H9 (cell line): ENCODE measurements around the gene RNF111. TPM values are rescaled to one million over a fixed set of nuclear protein-coding genes. Genes with fewer than 3 reads are reported as not detected.

Experiments
- DNase-seq: peaks from one replicate; pipeline ENCODE4 v3.0.0-alpha.2; 2017
- H2AFZ ChIP-seq: one replicate; pipeline ENCODE4 v1.6.1; 2013; ENCODE audit warnings: mild to moderate bottlenecking, low read length, control low read depth, moderate library complexity
- H2AK5ac ChIP-seq: 2 replicates; pipeline ENCODE4 v1.6.1; 2013; ENCODE audit warnings: low read length, control low read depth, mixed read lengths; ENCODE audit not compliant: insufficient read length
- H2BK120ac ChIP-seq: one replicate; pipeline ENCODE4 v1.6.1; 2013; ENCODE audit warnings: low read depth, mild to moderate bottlenecking, low read length, control low read depth, inconsistent platforms; ENCODE audit not compliant: poor library complexity, severe bottlenecking
- H2BK12ac ChIP-seq: 2 replicates; pipeline ENCODE4 v1.6.1; 2013; ENCODE audit warnings: low read length, control low read depth, mixed read lengths, low read depth; ENCODE audit not compliant: insufficient read length
- H2BK15ac ChIP-seq: 2 replicates; pipeline ENCODE4 v1.6.1; 2013; ENCODE audit warnings: low read depth, low read length, control low read depth
- H2BK20ac ChIP-seq: one replicate; pipeline ENCODE4 v1.6.1; 2013; ENCODE audit warnings: low read depth, mild to moderate bottlenecking, low read length, control low read depth, inconsistent platforms; ENCODE audit not compliant: poor library complexity, severe bottlenecking
- H2BK5ac ChIP-seq: 2 replicates; pipeline ENCODE4 v1.6.1; 2013; ENCODE audit warnings: low read length, control low read depth, mixed read lengths; ENCODE audit not compliant: insufficient read length
- H3K14ac ChIP-seq: 2 replicates; pipeline ENCODE4 v1.6.1; 2013; ENCODE audit warnings: low read length, control low read depth; ENCODE audit not compliant: insufficient read depth
- H3K18ac ChIP-seq: 2 replicates; pipeline ENCODE4 v1.6.1; 2013; ENCODE audit warnings: low read depth, mild to moderate bottlenecking, mixed read lengths, low read length, control low read depth; ENCODE audit not compliant: insufficient read length
- H3K23ac ChIP-seq: 2 replicates; pipeline ENCODE4 v1.6.1; 2013; ENCODE audit warnings: low read length, control low read depth, mixed read lengths, low read depth; ENCODE audit not compliant: insufficient read length
- H3K23me2 ChIP-seq: 2 replicates; pipeline ENCODE4 v1.6.1; 2013; ENCODE audit warnings: low read depth, mild to moderate bottlenecking, mixed read lengths, low read length, control low read depth; ENCODE audit not compliant: insufficient read length, poor library complexity, severe bottlenecking
- H3K27ac ChIP-seq: 2 replicates; pipeline ENCODE4 v1.5.1; 2013; ENCODE audit warnings: low read length, control low read depth, mixed read lengths, low read depth; ENCODE audit not compliant: insufficient read length
- H3K27me3 ChIP-seq: 2 replicates; pipeline ENCODE4 v1.6.1; 2013; ENCODE audit warnings: low read length, control low read depth, inconsistent platforms; ENCODE audit not compliant: insufficient read depth
- H3K4ac ChIP-seq: 2 replicates; pipeline ENCODE4 v1.6.1; 2013; ENCODE audit warnings: low read depth, mild to moderate bottlenecking, control low read depth, inconsistent platforms, low read length, moderate library complexity
- H3K4me1 ChIP-seq: 2 replicates; pipeline ENCODE4 v1.6.1; 2013; ENCODE audit warnings: low read length, control low read depth, inconsistent platforms; ENCODE audit not compliant: insufficient read depth
- H3K4me2 ChIP-seq: 2 replicates; pipeline ENCODE4 v1.6.1; 2013; ENCODE audit warnings: low read length, control low read depth, mixed read lengths; ENCODE audit not compliant: insufficient read length, insufficient read depth
- H3K56ac ChIP-seq: 2 replicates; pipeline ENCODE4 v1.6.1; 2013; ENCODE audit warnings: low read depth, mild to moderate bottlenecking, mixed read lengths, low read length, control low read depth; ENCODE audit not compliant: insufficient read length
- H3K79me1 ChIP-seq: 2 replicates; pipeline ENCODE4 v1.6.1; 2013; ENCODE audit warnings: low read depth, mild to moderate bottlenecking, moderate library complexity, low read length, control low read depth, inconsistent platforms; ENCODE audit not compliant: insufficient read depth, poor library complexity, severe bottlenecking
- H3K79me2 ChIP-seq: 2 replicates; pipeline ENCODE4 v1.6.1; 2013; ENCODE audit warnings: low read length, control low read depth, inconsistent platforms; ENCODE audit not compliant: insufficient read depth
- H3K9ac ChIP-seq: 2 replicates; pipeline ENCODE4 v1.6.1; 2013; ENCODE audit warnings: low read length, control low read depth, mixed read lengths; ENCODE audit not compliant: insufficient read length; ENCODE audit errors: extremely low read depth
- H3K9me3 ChIP-seq: one replicate; pipeline ENCODE4 v1.6.1; 2013; ENCODE audit warnings: low read depth, low read length, inconsistent platforms; ENCODE audit not compliant: control insufficient read depth
- H3T11ph ChIP-seq: one replicate; pipeline ENCODE4 v1.6.1; 2013; ENCODE audit warnings: mild to moderate bottlenecking, low read length, control low read depth, inconsistent platforms
- H4K20me1 ChIP-seq: one replicate; pipeline ENCODE4 v1.6.1; 2013; ENCODE audit not compliant: control insufficient read depth, insufficient read length, insufficient read depth
- H4K5ac ChIP-seq: 2 replicates; pipeline ENCODE4 v1.6.1; 2013; ENCODE audit warnings: low read depth, mild to moderate bottlenecking, mixed read lengths, low read length, control low read depth; ENCODE audit not compliant: insufficient read length
- H4K8ac ChIP-seq: replicated peaks from 2 replicates; pipeline ENCODE4 v1.6.1; 2013; ENCODE audit warnings: low read length, control low read depth, mixed read lengths, low read depth; ENCODE audit not compliant: insufficient read length
- H4K91ac ChIP-seq: 2 replicates; pipeline ENCODE4 v1.6.1; 2013; ENCODE audit warnings: low read depth, mild to moderate bottlenecking, moderate library complexity, mixed read lengths, low read length, control low read depth; ENCODE audit not compliant: insufficient read length
- H3K27ac Mint-ChIP-seq, 3 experiments: 2 replicates in 2 of 3; 3 replicates in 1 of 3; pipeline ENCODE4 v1.8.0; 2020 to 2021; ENCODE audit warnings: mixed read lengths in 3 of 3, mild to moderate bottlenecking in 1 of 3, moderate library complexity in 1 of 3
- H3K27me3 Mint-ChIP-seq: 2 replicates; pipeline ENCODE4 v1.8.0; 2021; ENCODE audit warnings: low read depth, mild to moderate bottlenecking, moderate library complexity, mixed read lengths
- H3K36me3 Mint-ChIP-seq, 3 experiments: 2 replicates in 2 of 3; 3 replicates in 1 of 3; pipeline ENCODE4 v1.8.0; 2020 to 2021; ENCODE audit warnings: low read depth in 3 of 3, mixed read lengths in 3 of 3; ENCODE audit not compliant: insufficient read depth in 1 of 3
- H3K4me1 Mint-ChIP-seq, 2 experiments: 2 replicates each; pipeline ENCODE4 v1.8.0; 2020; ENCODE audit warnings: mixed read lengths in 2 of 2
- H3K4me3 Mint-ChIP-seq, 2 experiments: 2 replicates in 1 of 2; 3 replicates in 1 of 2; pipeline ENCODE4 v1.8.0; 2020 to 2021; ENCODE audit warnings: mild to moderate bottlenecking in 2 of 2, mixed read lengths in 2 of 2, moderate library complexity in 1 of 2
- H3K9me3 Mint-ChIP-seq, 2 experiments: 2 replicates in 1 of 2; 3 replicates in 1 of 2; pipeline ENCODE4 v1.8.0; 2020; ENCODE audit warnings: mild to moderate bottlenecking in 2 of 2, mixed read lengths in 2 of 2, moderate library complexity in 1 of 2
- CTCF ChIP-seq: fragments of 200-600 bp; sonication (generic); conservative IDR thresholded peaks from 3 replicates; pipeline ENCODE4 v1.8.0; 2021; ENCODE audit warnings: antibody characterized with exemption, mild to moderate bottlenecking
- WGBS: extraction: QIAGEN DNeasy Blood & Tissue Kit; methylation state at CpG from one replicate; pipeline ENCODE4 v1.1.7; 2013; ENCODE audit warnings: missing lambda C conversion rate, low lambda C conversion rate, mixed read lengths; ENCODE audit not compliant: insufficient read length; ENCODE audit errors: extremely low coverage; 5-methylcytosine and 5-hydroxymethylcytosine counted together
- total RNA-seq: library from RNA; stranded (reverse); gene quantifications from 2 replicates; pipeline ENCODE4 v1.2.1, GENCODE V29; 2021

The RNF111 gene
- total RNA-seq, 1 experiment from 2014 or later: 28.0 TPM

DNA sequence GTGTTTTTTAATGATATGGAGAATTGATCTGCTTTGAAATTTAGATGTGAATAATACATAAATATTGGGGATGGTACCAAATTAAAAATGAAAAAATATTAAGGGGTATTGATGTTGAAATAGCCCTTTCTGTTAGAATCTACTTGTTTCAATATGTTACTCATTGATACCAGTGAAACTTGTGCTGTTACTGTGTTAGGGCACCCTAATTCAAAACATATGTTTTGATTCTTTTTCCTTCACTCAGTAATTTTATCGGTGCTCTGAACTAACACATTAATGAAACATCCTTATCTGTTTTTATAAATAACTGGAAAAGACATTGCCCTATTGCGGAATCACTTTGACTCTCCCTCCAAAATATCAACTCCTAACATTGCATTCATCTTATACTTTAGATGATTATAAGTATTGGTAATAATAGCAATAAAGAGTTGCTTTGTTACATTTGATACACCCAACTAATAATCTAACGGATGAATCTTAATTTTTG lies 65.5 kb downstream of the RNF111 start:
- no peaks in the 10 kb centered on the region for H3K27me3 ChIP-seq
- H2BK20ac ChIP-seq: no peak overlapping the region
- peaks cover 2 to 30% (median 28%) of the 10 kb centered on the region in 3 experiments; a peak in 5 of 7 replicates for H3K36me3 Mint-ChIP-seq
- H3K9ac ChIP-seq: no peak overlapping the region
- DNase-seq: no peak
- H2BK120ac ChIP-seq: no peak overlapping the region
- H3K4me3 Mint-ChIP-seq: no peak overlapping the region
- H3K18ac ChIP-seq: no peak overlapping the region
- H3T11ph ChIP-seq: no peak overlapping the region
- H2AK5ac ChIP-seq: no peak overlapping the region
- no CpG with 5 or more reads among the region's 3 CpGs for WGBS
- no peak overlapping the region for H2BK12ac ChIP-seq
- no peak overlapping the region for H4K5ac ChIP-seq
- H4K20me1 ChIP-seq: no peaks in the 10 kb centered on the region
- H3K79me1 ChIP-seq: no peaks in the 10 kb centered on the region
- no peak for TF ChIP-seq CTCF
- H3K23ac ChIP-seq: no peak overlapping the region
- H3K4me1 Mint-ChIP-seq: peaks cover 0 to 3% of the 10 kb centered on the region in 2 experiments; a peak in 1 of 4 replicates
- no peaks in the 10 kb centered on the region for H3K79me2 ChIP-seq
- no peak overlapping the region for H2AFZ ChIP-seq
- no peak overlapping the region for H3K27ac Mint-ChIP-seq
- H3K4me2 ChIP-seq: no peak overlapping the region
- no peak overlapping the region for H2BK5ac ChIP-seq
- H3K9me3 Mint-ChIP-seq: no peaks in the 10 kb centered on the region
- H3K14ac ChIP-seq: no peak overlapping the region
- no peaks in the 10 kb centered on the region for H3K27me3 Mint-ChIP-seq
- no peaks in the 10 kb centered on the region for H3K23me2 ChIP-seq
- H3K9me3 ChIP-seq: no peaks in the 10 kb centered on the region
- H3K56ac ChIP-seq: no peak overlapping the region
- no peak overlapping the region for H3K4ac ChIP-seq
- no peak overlapping the region for H4K8ac ChIP-seq
- no peaks in the 10 kb centered on the region for H3K4me1 ChIP-seq
- H3K27ac ChIP-seq: no peak overlapping the region
- H4K91ac ChIP-seq: no peak overlapping the region
- H2BK15ac ChIP-seq: no peak overlapping the region
